Chondrocyte (in vitro differentiated cells): ENCODE measurements around the gene IRAK1. TPM values are rescaled to one million over a fixed set of nuclear protein-coding genes. Genes with fewer than 3 reads are reported as not detected.

ENCODE experiments used
- DNase-seq: peaks from one replicate; pipeline ENCODE4 v3.0.0; 2021; ENCODE audit warnings: mixed read lengths, low spot score
- H3K27ac Mint-ChIP-seq: one replicate; pipeline ENCODE4 v1.8.0; 2021; ENCODE audit warnings: mild to moderate bottlenecking, moderate library complexity, mixed read lengths; ENCODE audit not compliant: unreplicated experiment
- H3K27me3 Mint-ChIP-seq: 2 replicates; pipeline ENCODE4 v1.8.0; 2021; ENCODE audit warnings: low read depth, mixed read lengths
- H3K36me3 Mint-ChIP-seq: 2 replicates; pipeline ENCODE4 v1.8.0; 2021; ENCODE audit warnings: low read depth, mixed read lengths
- H3K4me1 Mint-ChIP-seq: 2 replicates; pipeline ENCODE4 v1.8.0; 2021; ENCODE audit warnings: low read depth, mild to moderate bottlenecking, mixed read lengths
- H3K4me3 Mint-ChIP-seq: one replicate; pipeline ENCODE4 v1.8.0; 2021; ENCODE audit warnings: mild to moderate bottlenecking, moderate library complexity, mixed read lengths; ENCODE audit not compliant: unreplicated experiment
- H3K9me3 Mint-ChIP-seq: 2 replicates; pipeline ENCODE4 v1.8.0; 2021; ENCODE audit warnings: low read depth, mixed read lengths
- total RNA-seq: library from RNA; stranded (reverse); gene quantifications from 3 replicates; pipeline ENCODE4 v1.2.1, GENCODE V29; 2021
- TF ChIP-seq, protein P1 (sequence below): fragments of 200-600 bp; sonication (generic); IDR thresholded peaks from 2 replicates; pipeline ENCODE4 v1.5.0; 2021; ENCODE audit warnings: antibody characterized with exemption, mild to moderate bottlenecking, moderate library complexity

Gene IRAK1
- total RNA-seq, 1 donor from 2014 or later: 104 TPM

DNA sequence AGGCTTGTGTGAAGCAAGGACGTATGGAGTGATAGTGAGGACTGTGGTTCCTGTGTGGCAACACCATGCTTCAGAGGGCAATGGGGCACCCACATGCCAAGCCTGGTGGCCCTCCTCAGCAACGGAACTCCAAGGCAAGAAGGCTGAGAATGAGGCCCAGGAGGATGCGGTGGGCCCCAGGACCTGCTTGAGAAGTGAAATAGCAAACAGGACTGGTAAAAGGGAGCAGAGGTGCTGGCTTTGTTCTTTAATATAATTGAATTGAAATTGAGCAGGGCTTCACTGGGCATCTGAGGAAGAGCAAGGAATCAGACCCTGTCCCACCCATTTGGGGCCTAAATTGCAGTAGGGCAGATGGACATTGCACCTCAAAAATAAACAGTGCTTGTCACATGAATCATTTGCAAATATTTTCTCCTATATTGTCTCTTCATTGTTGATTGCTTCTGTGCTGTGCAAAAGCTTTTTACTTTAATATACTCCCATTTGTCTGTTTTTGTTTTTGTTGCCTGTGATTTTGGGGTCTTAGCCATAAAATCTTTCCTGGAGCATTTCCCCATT lies 44.9 kb downstream of the IRAK1 start:
- H3K27ac Mint-ChIP-seq: peak overlapping the region; percentile 74

DNA sequence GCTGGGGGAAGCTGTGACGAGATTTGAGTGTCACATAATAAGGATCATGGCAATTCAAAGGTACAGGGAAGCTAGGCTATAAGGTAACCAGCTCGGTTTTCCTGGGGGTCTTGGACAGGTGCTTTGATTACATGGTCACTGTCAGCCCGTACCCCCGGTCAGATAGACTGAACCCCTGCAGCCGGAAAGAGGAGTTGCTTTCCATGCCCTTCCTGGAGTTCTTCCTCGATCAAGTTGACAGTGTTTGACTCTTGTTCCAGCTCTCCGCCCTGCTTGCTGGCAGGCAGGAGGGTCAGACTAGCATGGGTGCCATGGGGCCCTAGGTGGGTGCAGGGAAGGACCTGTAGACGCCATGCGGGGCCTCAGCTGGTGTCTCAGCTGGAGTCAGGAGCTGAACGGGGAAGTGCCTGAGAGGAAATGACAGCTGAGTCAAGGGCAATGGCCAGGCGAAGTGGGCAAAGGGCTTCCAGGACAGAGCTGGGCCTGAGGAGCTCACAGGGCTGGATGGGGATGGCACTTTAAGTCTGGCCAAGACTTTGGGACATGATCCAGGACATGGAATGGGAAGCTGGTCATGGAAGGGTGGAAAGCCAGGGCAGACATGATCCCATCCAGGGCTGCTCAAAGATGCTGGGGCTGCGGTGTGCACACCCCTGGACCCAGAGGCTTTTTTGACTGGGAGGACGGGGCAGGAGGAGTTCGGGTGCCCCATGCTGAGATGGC lies 45.5 kb downstream of the IRAK1 start:
- no peaks in the 10 kb centered on the region for H3K9me3 Mint-ChIP-seq
- peak overlapping the region; percentile 77 for H3K4me3 Mint-ChIP-seq
- H3K27me3 Mint-ChIP-seq: no peaks in the 10 kb centered on the region
- TF ChIP-seq, protein P1, sequence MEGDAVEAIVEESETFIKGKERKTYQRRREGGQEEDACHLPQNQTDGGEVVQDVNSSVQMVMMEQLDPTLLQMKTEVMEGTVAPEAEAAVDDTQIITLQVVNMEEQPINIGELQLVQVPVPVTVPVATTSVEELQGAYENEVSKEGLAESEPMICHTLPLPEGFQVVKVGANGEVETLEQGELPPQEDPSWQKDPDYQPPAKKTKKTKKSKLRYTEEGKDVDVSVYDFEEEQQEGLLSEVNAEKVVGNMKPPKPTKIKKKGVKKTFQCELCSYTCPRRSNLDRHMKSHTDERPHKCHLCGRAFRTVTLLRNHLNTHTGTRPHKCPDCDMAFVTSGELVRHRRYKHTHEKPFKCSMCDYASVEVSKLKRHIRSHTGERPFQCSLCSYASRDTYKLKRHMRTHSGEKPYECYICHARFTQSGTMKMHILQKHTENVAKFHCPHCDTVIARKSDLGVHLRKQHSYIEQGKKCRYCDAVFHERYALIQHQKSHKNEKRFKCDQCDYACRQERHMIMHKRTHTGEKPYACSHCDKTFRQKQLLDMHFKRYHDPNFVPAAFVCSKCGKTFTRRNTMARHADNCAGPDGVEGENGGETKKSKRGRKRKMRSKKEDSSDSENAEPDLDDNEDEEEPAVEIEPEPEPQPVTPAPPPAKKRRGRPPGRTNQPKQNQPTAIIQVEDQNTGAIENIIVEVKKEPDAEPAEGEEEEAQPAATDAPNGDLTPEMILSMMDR: no peak
- peak overlapping the region; percentile 85 for H3K27ac Mint-ChIP-seq
- DNase-seq: peak; percentile 89
- H3K4me1 Mint-ChIP-seq: peaks cover 27% of the 10 kb centered on the region
- H3K36me3 Mint-ChIP-seq: no peaks in the 10 kb centered on the region

More for the DNA sequence above, 44.9 kb downstream of the IRAK1 start:
- no peak for DNase-seq
- H3K27me3 Mint-ChIP-seq: no peaks in the 10 kb centered on the region
- no peak overlapping the region for H3K4me3 Mint-ChIP-seq
- H3K9me3 Mint-ChIP-seq: no peaks in the 10 kb centered on the region
- TF ChIP-seq, protein P1: no peak
- no peaks in the 10 kb centered on the region for H3K36me3 Mint-ChIP-seq
- H3K4me1 Mint-ChIP-seq: peaks cover 22% of the 10 kb centered on the region

DNA sequence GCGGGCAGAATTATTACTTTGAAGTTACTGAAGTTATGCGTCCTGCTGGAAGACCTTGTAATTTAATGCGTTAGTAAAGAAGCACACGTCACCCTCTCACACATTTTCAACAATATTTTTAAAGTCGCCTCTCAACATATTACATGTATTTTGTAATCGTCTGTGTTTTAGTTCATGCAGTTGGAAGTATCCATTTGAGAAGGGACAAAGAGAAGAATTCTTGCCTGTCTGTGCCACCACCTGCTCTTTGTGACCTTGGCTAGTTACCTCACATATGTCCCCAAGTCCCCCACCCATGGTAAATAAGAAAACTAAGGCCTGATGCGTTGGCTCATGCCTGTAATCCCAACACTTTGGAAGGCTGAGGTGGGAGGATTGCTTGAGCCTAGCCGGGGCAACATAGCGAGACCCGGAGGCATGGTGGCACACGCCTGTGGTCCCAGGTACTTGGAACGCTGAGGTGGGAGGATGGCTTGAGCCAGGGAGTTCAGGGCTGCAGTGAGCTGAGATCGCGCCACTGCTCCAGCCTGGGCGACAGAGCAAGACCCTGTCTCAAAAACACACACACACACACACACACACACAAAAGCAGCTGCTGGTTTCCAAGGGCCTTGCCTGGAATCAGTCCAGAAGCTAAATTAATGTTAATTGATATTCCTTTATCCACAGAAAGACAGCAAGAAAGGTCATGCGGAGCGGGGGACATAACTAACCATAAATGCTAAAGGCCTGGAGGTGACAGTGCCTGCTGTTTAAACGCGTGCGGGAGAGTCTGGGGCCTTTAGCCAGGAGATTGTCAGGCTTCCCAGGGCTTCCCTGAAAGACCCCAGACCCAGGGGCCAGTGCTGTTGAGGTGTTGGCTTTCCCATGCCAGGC lies 46.3 kb downstream of the IRAK1 start:
- Mint-ChIP-seq H3K27ac (peak overlapping the region; percentile 85), H3K9me3 (no peaks in the 10 kb centered on the region), H3K4me3 (peak overlapping the region; percentile 77), H3K27me3 (no peaks in the 10 kb centered on the region), H3K4me1 (peaks cover 35% of the 10 kb centered on the region), H3K36me3 (no peaks in the 10 kb centered on the region)
- DNase-seq: no peak
- TF ChIP-seq, protein P1: no peak

DNA sequence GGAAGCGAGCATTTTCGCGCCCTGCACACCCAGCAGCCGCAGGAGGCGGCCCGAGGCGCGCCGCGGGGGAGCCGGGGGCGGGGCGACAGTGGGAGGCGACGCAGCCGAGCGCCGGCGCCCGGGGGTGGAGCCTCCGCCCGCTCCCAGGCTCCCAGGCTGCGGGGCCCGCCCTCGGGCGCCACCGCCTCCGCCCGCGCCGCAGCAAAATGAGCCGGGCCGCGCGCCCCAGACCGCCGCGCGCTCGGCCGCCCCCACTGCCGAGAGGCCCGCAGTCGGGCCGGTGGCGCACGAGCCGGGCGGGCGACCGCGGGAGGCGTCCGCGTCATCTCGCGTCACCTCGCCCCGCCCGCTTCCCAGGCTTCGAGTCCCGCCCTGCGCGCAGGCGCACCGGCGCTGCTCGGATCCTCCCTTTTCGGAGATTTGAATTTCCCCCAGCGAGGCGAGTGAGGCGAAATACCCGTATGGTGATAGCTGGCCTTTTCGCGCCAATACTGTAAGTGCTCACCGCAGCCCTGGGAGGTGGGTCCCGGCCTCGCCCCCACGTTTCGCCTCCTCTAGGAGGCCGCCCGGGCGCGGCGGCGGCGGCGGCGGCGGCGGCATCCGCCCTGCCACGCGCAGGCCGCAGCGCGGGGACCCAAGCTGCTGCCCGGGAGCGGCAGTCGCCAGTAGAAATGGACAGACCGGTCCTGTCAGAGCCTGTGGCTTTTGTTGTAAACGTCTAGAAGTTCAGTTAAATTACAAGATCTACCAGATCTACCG lies 47.2 kb downstream of the IRAK1 start, which contains the start of gene TMEM187:
Gene TMEM187, plus strand, starts transcription at position 387 of the 759 bp plus-strand sequence. CDS start 9,309 bp downstream, outside the sequence.
- Mint-ChIP-seq H3K9me3 (no peaks in the 10 kb centered on the region), H3K4me1 (peaks cover 44% of the 10 kb centered on the region), H3K27ac (peak within 1 kb of the TSS; percentile 100), H3K36me3 (no peaks in the 10 kb centered on the region), H3K4me3 (peak within 1 kb of the TSS; percentile 100), H3K27me3 (no peaks in the 10 kb centered on the region)
- DNase-seq: peak; percentile 97
- TF ChIP-seq, protein P1: peak; percentile 21
